Measurements from ENCODE around the gene FASTK. TPM values are rescaled to one million over a fixed set of nuclear protein-coding genes. Genes with fewer than 3 reads are reported as not detected.
"Not testable (repeated sequence)": the region's sequence is repeated elsewhere in the genome, so short reads cannot be mapped to it uniquely, and the experiment has no call there.

FASTK gene
- total RNA-seq, 1 donor from 2014 or later, result 57.9 TPM

DNA sequence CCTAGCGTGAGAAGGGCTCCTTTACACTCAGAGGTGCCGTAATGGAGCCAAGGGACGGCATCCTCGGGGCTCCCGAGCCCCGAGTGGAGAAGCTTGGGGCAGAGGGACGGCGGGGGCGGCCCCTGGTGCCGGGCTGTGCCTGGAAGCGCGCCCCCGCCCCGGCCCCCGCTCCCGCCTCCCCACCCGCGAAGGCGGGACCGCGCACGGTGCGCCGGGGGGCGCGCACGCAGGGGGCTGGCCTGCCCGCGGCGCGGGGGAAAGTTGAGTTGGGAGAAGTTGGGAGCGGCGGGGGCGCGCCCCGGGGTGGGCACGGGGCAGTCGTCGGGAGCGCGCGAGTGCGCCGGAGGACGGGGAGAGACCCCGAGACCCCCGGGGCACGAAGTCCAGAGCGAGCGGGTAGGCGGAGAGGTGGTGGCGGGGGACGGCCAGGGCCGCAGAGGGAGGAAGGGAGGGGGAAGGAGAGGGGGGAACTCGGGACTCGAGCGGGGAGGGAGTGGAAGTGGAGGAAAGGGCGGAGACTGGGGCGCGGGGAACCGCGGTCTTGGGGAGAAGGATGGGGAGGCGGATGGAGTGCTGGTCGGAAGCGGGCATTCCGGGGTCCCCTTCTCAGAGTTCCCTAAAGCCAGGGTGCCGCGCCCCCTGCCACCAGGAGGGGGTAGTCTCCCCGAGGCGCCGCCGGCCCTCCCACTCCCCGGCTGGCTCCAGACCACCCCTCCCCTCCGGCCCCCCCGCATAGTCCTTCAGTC, 21.1 kb downstream of the FASTK start, which contains the start of gene SLC4A2:
Gene SLC4A2, plus strand, starts transcription at position 223 of the 746 bp plus-strand sequence. CDS start 2,399 bp downstream, outside the sequence.
- intact Hi-C loops (cut with DNase I), result no loop called here
- peak; percentile 90 for DNase-seq (ENCODE audit: low spot score)
- peak; percentile 62 for ATAC-seq

GRCh38 chr7:151058781-151059366, 21.7 kb downstream of the FASTK start:
- no peak for DNase-seq (ENCODE audit: low spot score)
- peak; percentile 2 for ATAC-seq
- intact Hi-C loops (cut with DNase I), result no loop called here

GRCh38 chr7:151057989-151058780, 22.4 kb downstream of the FASTK start:
- DNase-seq (ENCODE audit: low spot score) (peak; percentile 98), ATAC-seq (peak; percentile 93)
- intact Hi-C loops (cut with DNase I), result no loop called here

GRCh38 chr7:151057506-151057988, 23.1 kb downstream of the FASTK start, which contains the start of gene CDK5:
Gene CDK5 (minus strand): TSS chr7:151057897. CDS start chr7:151057848, 49 bp downstream.
- DNase-seq (ENCODE audit: low spot score), result no peak
- intact Hi-C loops (cut with DNase I), result no loop called here
- peak; percentile 2 for ATAC-seq

- ATAC-seq (no peak), DNase-seq (ENCODE audit: low spot score) (no peak)
- intact Hi-C loops (cut with DNase I), result no loop called here
Measured at GRCh38 chr7:151056666-151057505, 23.7 kb downstream of the FASTK start.

DNA sequence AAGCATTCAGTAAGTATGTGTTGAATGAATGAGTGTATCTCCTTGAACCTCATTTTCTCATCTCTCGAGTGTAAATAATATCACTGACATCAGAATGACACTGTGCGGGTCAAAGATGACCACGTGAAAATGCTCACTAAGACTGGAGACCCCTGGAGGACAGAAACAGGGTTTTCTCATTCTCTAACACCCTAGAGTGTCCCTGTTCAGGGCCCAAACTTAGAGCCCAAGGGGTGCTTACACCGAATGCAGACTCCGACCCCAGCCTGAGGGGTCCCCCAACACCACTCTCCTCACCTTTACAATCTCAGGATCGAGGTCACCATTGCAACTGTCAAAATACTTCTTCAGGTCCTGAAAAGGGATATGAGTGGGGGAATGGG, 24.3 kb downstream of the FASTK start:
- DNase-seq (ENCODE audit: low spot score), result no peak
- ATAC-seq, result no peak
- intact Hi-C loops (cut with DNase I), result no loop called here

DNA sequence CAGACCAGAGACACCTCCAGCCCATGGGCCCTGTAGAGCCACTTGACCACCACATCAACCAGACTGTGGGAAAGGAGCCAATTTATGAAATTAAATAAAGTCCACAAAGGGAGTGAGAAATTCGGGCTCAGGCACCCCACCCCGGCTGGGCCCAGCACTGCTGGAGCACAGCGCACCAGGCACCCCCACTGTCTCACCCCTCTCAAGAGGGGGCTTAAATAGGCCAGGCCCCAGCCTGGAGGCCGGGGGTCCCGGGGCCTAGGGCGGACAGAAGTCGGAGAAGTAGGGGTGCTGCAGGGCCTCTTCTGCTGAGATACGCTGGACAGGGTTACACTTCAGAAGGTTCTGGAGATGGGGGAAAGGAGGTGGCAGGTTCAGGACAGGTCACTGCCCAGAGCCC, 26.9 kb downstream of the FASTK start:
- ATAC-seq (no peak), DNase-seq (ENCODE audit: low spot score) (no peak)
- intact Hi-C loops (cut with DNase I), result no loop called here

- no peak for ATAC-seq
- intact Hi-C loops (cut with DNase I), result no loop called here
- no peak for DNase-seq (ENCODE audit: low spot score)
Measured at GRCh38 chr7:151053096-151053495, 27.5 kb downstream of the FASTK start.

DNA sequence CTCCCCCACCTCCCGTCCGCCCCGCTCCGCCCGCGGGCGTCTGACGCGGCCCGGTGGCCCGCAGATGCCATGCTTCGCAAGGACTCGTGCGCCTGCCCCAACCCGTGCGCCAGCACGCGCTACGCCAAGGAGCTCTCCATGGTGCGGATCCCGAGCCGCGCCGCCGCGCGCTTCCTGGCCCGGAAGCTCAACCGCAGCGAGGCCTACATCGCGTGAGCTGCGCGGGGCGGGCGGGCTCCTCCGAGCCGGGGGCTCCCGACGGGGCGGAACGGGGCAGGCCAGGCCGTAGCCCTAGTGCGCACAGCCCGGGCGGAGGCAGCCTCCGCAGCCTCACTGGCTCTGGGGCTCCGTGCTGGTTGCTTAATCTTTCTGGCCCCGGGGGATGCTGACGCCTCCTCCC, 29.5 kb downstream of the FASTK start:
- intact Hi-C loops (cut with DNase I), result no loop called here
- peak; percentile 56 for ATAC-seq
- DNase-seq (ENCODE audit: low spot score), result peak; percentile 78

DNA sequence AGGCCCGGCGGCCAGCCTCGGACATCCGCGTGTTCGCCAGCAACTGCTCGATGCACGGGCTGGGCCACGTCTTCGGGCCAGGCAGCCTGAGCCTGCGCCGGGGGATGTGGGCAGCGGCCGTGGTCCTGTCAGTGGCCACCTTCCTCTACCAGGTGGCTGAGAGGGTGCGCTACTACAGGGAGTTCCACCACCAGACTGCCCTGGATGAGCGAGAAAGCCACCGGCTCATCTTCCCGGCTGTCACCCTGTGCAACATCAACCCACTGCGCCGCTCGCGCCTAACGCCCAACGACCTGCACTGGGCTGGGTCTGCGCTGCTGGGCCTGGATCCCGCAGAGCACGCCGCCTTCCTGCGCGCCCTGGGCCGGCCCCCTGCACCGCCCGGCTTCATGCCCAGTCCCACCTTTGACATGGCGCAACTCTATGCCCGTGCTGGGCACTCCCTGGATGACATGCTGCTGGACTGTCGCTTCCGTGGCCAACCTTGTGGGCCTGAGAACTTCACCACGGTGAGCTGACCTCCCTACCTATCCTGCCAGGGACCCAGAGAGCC, 31.6 kb downstream of the FASTK start:
- ATAC-seq (no peak), DNase-seq (ENCODE audit: low spot score) (no peak)
- intact Hi-C loops (cut with DNase I), result loop anchor here (10.0 kb wide), 1 partner anchor 66 kb away; no protein-coding TSS in a partner anchor

GRCh38 chr7:151047976-151048815, 32.4 kb downstream of the FASTK start, which contains the start of gene ASIC3:
Gene ASIC3 (plus strand): TSS chr7:151048531. CDS start chr7:151048886, 355 bp downstream.
- intact Hi-C loops (cut with DNase I), result loop anchor here (10.0 kb wide), 1 partner anchor 67 kb away; no protein-coding TSS in a partner anchor
- ATAC-seq, result no peak
- DNase-seq (ENCODE audit: low spot score), result no peak

GRCh38 chr7:151046603-151047573, 33.7 kb downstream of the FASTK start:
- intact Hi-C loops (cut with DNase I), result loop anchor here (10.0 kb wide), 1 partner anchor 68 kb away; no protein-coding TSS in a partner anchor
- DNase-seq (ENCODE audit: low spot score) (no peak), ATAC-seq (peak; percentile 14)

GRCh38 chr7:151045967-151046366, 34.6 kb downstream of the FASTK start:
- intact Hi-C loops (cut with DNase I), result loop anchor here (10.0 kb wide), 1 partner anchor 69 kb away; no protein-coding TSS in a partner anchor
- DNase-seq (ENCODE audit: low spot score) (no peak), ATAC-seq (peak; percentile 8)

GRCh38 chr7:151045262-151045661, 35.3 kb downstream of the FASTK start:
- ATAC-seq, result no peak
- no peak for DNase-seq (ENCODE audit: low spot score)
- intact Hi-C loops (cut with DNase I), result loop anchor here (10.0 kb wide), 1 partner anchor 70 kb away; no protein-coding TSS in a partner anchor

DNA sequence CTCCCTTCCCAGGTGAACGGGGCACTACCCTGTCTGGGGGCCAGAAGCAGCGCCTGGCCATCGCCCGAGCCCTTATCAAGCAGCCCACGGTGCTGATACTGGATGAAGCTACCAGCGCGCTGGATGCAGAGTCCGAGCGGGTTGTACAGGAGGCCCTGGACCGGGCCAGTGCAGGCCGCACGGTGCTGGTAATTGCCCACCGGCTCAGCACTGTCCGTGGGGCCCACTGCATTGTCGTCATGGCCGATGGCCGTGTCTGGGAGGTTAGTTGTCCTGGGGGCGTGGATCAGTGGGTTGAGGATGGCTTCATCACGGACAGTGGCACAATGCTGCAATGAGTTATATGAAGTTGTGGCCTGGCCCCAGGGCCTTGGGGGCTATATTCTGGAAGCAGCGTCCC, 36.6 kb downstream of the FASTK start:
- intact Hi-C loops (cut with DNase I), result loop anchor here (10.0 kb wide), 1 partner anchor 71 kb away; no protein-coding TSS in a partner anchor
- DNase-seq (ENCODE audit: low spot score) (no peak), ATAC-seq (no peak)

GRCh38 chr7:151043449-151043848, 37.2 kb downstream of the FASTK start:
- intact Hi-C loops (cut with DNase I), result loop anchor here (10.0 kb wide), 1 partner anchor 71 kb away; no protein-coding TSS in a partner anchor
- ATAC-seq; DNase-seq (ENCODE audit: low spot score): not testable (repeated sequence)

Data from sciatic nerve (tissue), 2 donors.